ENCODE results near the gene C1QTNF2. TPM values are rescaled to one million over a fixed set of nuclear protein-coding genes. Genes with fewer than 3 reads are reported as not detected.
"Not testable (repeated sequence)": the region's sequence is repeated elsewhere in the genome, so short reads cannot be mapped to it uniquely, and the experiment has no call there.

The C1QTNF2 gene
- total and polyA plus RNA-seq, 2 donors (not counting 1 experiment from before 2014, with no cell fraction given): 2.3 TPM

GRCh38 chr5:160342413-160342941 lies 27.9 kb downstream of the C1QTNF2 start:
- H3K4me3 ChIP-seq (replicated peaks in 1 of 4; ENCODE audit: control extremely low read depth in 1 of 4, insufficient read depth in 1 of 4, low read depth in 3 of 4, low read length in 4 of 4): no peak overlapping the region
- H4K20me1 ChIP-seq (ENCODE audit: control insufficient read depth, extremely low read depth, insufficient read depth, low read length): no peaks in the 10 kb centered on the region
- H3K79me2 ChIP-seq (ENCODE audit: control insufficient read depth, insufficient read depth, low read length): no peaks in the 10 kb centered on the region
- no peaks in the 10 kb centered on the region for H3K27me3 ChIP-seq (ENCODE audit: control insufficient read depth, insufficient read depth, low read length)
- H3K36me3 ChIP-seq (ENCODE audit: control insufficient read depth, insufficient read depth, low read length): no peaks in the 10 kb centered on the region
- no peaks in the 10 kb centered on the region for H3K9me3 ChIP-seq (ENCODE audit: control insufficient read depth, insufficient read depth, low read depth, low read length)
- no peak overlapping the region for H3K9ac ChIP-seq (ENCODE audit: insufficient read depth, low read length)
- no peak overlapping the region for H3K4me2 ChIP-seq (ENCODE audit: extremely low read depth, insufficient read depth, low read length)
- no peak overlapping the region for H3K27ac ChIP-seq (ENCODE audit: insufficient read depth, low read length)
- H3K4me1 ChIP-seq (ENCODE audit: control insufficient read depth, extremely low read depth, insufficient read depth, low read length): no peaks in the 10 kb centered on the region
- TF ChIP-seq CTCF (conservative IDR thresholded peaks at IDR 0.05 in 1 of 2, IDR thresholded peaks at IDR 0.05 in 1 of 2; ENCODE audit: low read depth in 1 of 2, low read length in 2 of 2): no peak
- TF ChIP-seq EZH2 (IDR thresholded peaks at IDR 0.05; ENCODE audit: low read length, missing control alignments): no peak
- peak in 1 of 2 donors; percentile 83 for DNase-seq (ENCODE audit: low read depth in 2 of 2)
- no peak overlapping the region for H2AFZ ChIP-seq (ENCODE audit: low read length)

- H3K4me3 ChIP-seq (replicated peaks in 1 of 4; ENCODE audit: control extremely low read depth in 1 of 4, insufficient read depth in 1 of 4, low read depth in 3 of 4, low read length in 4 of 4): no peak overlapping the region
- no peak overlapping the region for H3K27ac ChIP-seq (ENCODE audit: insufficient read depth, low read length)
- no peaks in the 10 kb centered on the region for H3K27me3 ChIP-seq (ENCODE audit: control insufficient read depth, insufficient read depth, low read length)
- H3K36me3 ChIP-seq (ENCODE audit: control insufficient read depth, insufficient read depth, low read length): no peaks in the 10 kb centered on the region
- no peak overlapping the region for H3K4me2 ChIP-seq (ENCODE audit: extremely low read depth, insufficient read depth, low read length)
- H3K9ac ChIP-seq (ENCODE audit: insufficient read depth, low read length): no peak overlapping the region
- H4K20me1 ChIP-seq (ENCODE audit: control insufficient read depth, extremely low read depth, insufficient read depth, low read length): no peaks in the 10 kb centered on the region
- DNase-seq (ENCODE audit: low read depth in 2 of 2): no peak
- no peaks in the 10 kb centered on the region for H3K9me3 ChIP-seq (ENCODE audit: control insufficient read depth, insufficient read depth, low read depth, low read length)
- H3K79me2 ChIP-seq (ENCODE audit: control insufficient read depth, insufficient read depth, low read length): no peaks in the 10 kb centered on the region
- no peak overlapping the region for H2AFZ ChIP-seq (ENCODE audit: low read length)
- H3K4me1 ChIP-seq (ENCODE audit: control insufficient read depth, extremely low read depth, insufficient read depth, low read length): no peaks in the 10 kb centered on the region
- TF ChIP-seq EZH2 (IDR thresholded peaks at IDR 0.05; ENCODE audit: low read length, missing control alignments) (no peak), CTCF (conservative IDR thresholded peaks at IDR 0.05 in 1 of 2, IDR thresholded peaks at IDR 0.05 in 1 of 2; ENCODE audit: low read depth in 1 of 2, low read length in 2 of 2) (no peak)
Measured at GRCh38 chr5:160341309-160341870, 29.0 kb downstream of the C1QTNF2 start.

GRCh38 chr5:160340513-160340912 lies 29.9 kb downstream of the C1QTNF2 start:
- not testable (repeated sequence) for H4K20me1 ChIP-seq (ENCODE audit: control insufficient read depth, extremely low read depth, insufficient read depth, low read length); H3K27ac ChIP-seq (ENCODE audit: insufficient read depth, low read length); H2AFZ ChIP-seq (ENCODE audit: low read length); H3K4me1 ChIP-seq (ENCODE audit: control insufficient read depth, extremely low read depth, insufficient read depth, low read length); H3K27me3 ChIP-seq (ENCODE audit: control insufficient read depth, insufficient read depth, low read length); H3K4me3 ChIP-seq (replicated peaks in 1 of 4; ENCODE audit: control extremely low read depth in 1 of 4, insufficient read depth in 1 of 4, low read depth in 3 of 4, low read length in 4 of 4); H3K9ac ChIP-seq (ENCODE audit: insufficient read depth, low read length); DNase-seq (ENCODE audit: low read depth in 2 of 2); H3K79me2 ChIP-seq (ENCODE audit: control insufficient read depth, insufficient read depth, low read length); H3K9me3 ChIP-seq (ENCODE audit: control insufficient read depth, insufficient read depth, low read depth, low read length); H3K4me2 ChIP-seq (ENCODE audit: extremely low read depth, insufficient read depth, low read length); H3K36me3 ChIP-seq (ENCODE audit: control insufficient read depth, insufficient read depth, low read length)
